Activated CD8-positive, alpha-beta T cell treated with anti-CD3 and anti-CD28 coated beads for 36 hours (primary cell): ENCODE measurements around the gene ZMAT5. TPM values are rescaled to one million over a fixed set of nuclear protein-coding genes. Genes with fewer than 3 reads are reported as not detected.

ENCODE experiments used
- ATAC-seq: fragments of 200-7000 bp; cut with Tn5 transposase; one replicate; pipeline ENCODE4 v1.10.0; 2021; ENCODE audit warnings: mild to moderate bottlenecking, moderate library complexity
- CTCF ChIA-PET: fragments of 350-600 bp; sonication (Branson Sonifier 250); formaldehyde crosslinking; loops from one replicate; lab custom pipeline; 2021; ENCODE audit warnings: antibody characterized with exemption; lab: Charles Lee
- POLR2A ChIA-PET: fragments of 350-600 bp; sonication (Branson Sonifier 250); formaldehyde crosslinking; loops from one replicate; lab custom pipeline; 2021; ENCODE audit warnings: antibody characterized with exemption; lab: Charles Lee
- DNase-seq: peaks from one replicate; pipeline ENCODE4 v3.0.0-alpha.2; 2020
- H3K27ac Mint-ChIP-seq: one replicate; pipeline ENCODE4 v1.8.0; 2021; ENCODE audit warnings: mild to moderate bottlenecking, mixed read lengths
- H3K27me3 Mint-ChIP-seq: one replicate; pipeline ENCODE4 v1.8.0; 2021; ENCODE audit warnings: mixed read lengths
- H3K36me3 Mint-ChIP-seq: one replicate; pipeline ENCODE4 v1.8.0; 2021; ENCODE audit warnings: low read depth, mixed read lengths
- H3K4me1 Mint-ChIP-seq: one replicate; pipeline ENCODE4 v1.8.0; 2021; ENCODE audit warnings: low read depth, mixed read lengths
- H3K4me3 Mint-ChIP-seq: one replicate; pipeline ENCODE4 v1.8.0; 2021; ENCODE audit warnings: mild to moderate bottlenecking, moderate library complexity, mixed read lengths
- H3K9me3 Mint-ChIP-seq: one replicate; pipeline ENCODE4 v1.8.0; 2021; ENCODE audit warnings: mixed read lengths
- intact Hi-C: fragments of 100-400 bp; cut with micrococcal nuclease; formaldehyde crosslinking; loops from one replicate; pipeline ENCODE4 v1.10.0; 2022
- total RNA-seq, 2 experiments: library from RNA; stranded (reverse); gene quantifications; one replicate each; pipeline ENCODE4 v1.2.3, GENCODE V29; 2021
- TF ChIP-seq, protein P1 (sequence below): fragments of 200-600 bp; IDR thresholded peaks from one replicate; pipeline ENCODE4 v1.8.0; 2022; ENCODE audit warnings: antibody characterized with exemption, mild to moderate bottlenecking

Gene ZMAT5
- total RNA-seq, 2 experiments from 2014 or later = 18.5 to 18.7 TPM

DNA sequence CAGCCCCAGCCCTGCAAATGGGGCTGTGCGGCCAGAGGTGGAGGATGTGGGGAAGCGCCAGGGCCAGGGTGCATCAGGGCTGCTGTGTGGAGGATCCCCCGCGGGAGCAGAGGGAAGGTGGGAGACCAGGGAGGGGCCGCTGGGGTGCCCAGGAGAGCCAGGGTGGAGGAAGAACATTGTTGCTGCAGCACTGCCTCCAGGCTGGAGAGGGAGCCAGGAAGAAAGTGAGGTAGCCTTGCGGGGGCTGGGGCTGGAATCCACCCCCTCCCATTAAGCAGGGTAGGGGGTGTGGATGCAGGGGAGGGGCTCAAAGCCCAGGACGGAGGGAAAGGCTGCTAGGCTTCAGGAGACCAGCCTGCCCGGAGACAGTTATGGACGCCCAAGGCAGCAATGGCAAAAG lies 32.0 kb downstream of the ZMAT5 start:
- H3K36me3 Mint-ChIP-seq = no peaks in the 10 kb centered on the region
- TF ChIP-seq, protein P1, sequence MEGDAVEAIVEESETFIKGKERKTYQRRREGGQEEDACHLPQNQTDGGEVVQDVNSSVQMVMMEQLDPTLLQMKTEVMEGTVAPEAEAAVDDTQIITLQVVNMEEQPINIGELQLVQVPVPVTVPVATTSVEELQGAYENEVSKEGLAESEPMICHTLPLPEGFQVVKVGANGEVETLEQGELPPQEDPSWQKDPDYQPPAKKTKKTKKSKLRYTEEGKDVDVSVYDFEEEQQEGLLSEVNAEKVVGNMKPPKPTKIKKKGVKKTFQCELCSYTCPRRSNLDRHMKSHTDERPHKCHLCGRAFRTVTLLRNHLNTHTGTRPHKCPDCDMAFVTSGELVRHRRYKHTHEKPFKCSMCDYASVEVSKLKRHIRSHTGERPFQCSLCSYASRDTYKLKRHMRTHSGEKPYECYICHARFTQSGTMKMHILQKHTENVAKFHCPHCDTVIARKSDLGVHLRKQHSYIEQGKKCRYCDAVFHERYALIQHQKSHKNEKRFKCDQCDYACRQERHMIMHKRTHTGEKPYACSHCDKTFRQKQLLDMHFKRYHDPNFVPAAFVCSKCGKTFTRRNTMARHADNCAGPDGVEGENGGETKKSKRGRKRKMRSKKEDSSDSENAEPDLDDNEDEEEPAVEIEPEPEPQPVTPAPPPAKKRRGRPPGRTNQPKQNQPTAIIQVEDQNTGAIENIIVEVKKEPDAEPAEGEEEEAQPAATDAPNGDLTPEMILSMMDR = no peak
- ChIA-PET POLR2A (no interaction called here), CTCF (no interaction called here)
- H3K9me3 Mint-ChIP-seq = no peaks in the 10 kb centered on the region
- H3K4me1 Mint-ChIP-seq = no peaks in the 10 kb centered on the region
- no peaks in the 10 kb centered on the region for H3K27me3 Mint-ChIP-seq
- no peak for DNase-seq
- H3K4me3 Mint-ChIP-seq = no peak overlapping the region
- intact Hi-C loops = no loop called here
- ATAC-seq = no peak
- H3K27ac Mint-ChIP-seq = no peak overlapping the region

DNA sequence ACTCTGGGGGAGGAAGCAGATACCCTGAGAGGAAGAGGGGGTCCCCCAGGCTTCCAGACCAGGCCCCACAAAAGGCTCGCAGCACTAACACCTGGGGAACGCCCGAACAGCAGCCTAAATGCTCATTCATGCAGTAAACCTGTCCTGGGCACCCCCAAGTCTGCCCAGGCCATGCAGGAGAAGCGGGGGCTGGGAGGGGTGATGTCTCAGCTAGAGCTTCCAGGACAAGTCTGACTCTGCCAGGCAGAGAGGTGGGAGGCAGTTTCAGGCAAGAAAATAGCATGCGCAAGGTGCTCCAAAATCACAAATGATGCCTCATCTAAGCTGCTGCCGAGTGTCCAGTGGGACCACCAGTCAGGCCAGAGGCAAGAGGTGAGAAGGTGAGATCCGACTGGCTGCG lies 32.4 kb downstream of the ZMAT5 start:
- H3K4me3 Mint-ChIP-seq = no peak overlapping the region
- no peaks in the 10 kb centered on the region for H3K9me3 Mint-ChIP-seq
- no peaks in the 10 kb centered on the region for H3K36me3 Mint-ChIP-seq
- no peak overlapping the region for H3K27ac Mint-ChIP-seq
- POLR2A ChIA-PET = no interaction called here
- TF ChIP-seq, protein P1 = no peak
- no peaks in the 10 kb centered on the region for H3K4me1 Mint-ChIP-seq
- CTCF ChIA-PET = no interaction called here
- intact Hi-C loops = no loop called here
- ATAC-seq = no peak
- no peaks in the 10 kb centered on the region for H3K27me3 Mint-ChIP-seq
- no peak for DNase-seq

DNA sequence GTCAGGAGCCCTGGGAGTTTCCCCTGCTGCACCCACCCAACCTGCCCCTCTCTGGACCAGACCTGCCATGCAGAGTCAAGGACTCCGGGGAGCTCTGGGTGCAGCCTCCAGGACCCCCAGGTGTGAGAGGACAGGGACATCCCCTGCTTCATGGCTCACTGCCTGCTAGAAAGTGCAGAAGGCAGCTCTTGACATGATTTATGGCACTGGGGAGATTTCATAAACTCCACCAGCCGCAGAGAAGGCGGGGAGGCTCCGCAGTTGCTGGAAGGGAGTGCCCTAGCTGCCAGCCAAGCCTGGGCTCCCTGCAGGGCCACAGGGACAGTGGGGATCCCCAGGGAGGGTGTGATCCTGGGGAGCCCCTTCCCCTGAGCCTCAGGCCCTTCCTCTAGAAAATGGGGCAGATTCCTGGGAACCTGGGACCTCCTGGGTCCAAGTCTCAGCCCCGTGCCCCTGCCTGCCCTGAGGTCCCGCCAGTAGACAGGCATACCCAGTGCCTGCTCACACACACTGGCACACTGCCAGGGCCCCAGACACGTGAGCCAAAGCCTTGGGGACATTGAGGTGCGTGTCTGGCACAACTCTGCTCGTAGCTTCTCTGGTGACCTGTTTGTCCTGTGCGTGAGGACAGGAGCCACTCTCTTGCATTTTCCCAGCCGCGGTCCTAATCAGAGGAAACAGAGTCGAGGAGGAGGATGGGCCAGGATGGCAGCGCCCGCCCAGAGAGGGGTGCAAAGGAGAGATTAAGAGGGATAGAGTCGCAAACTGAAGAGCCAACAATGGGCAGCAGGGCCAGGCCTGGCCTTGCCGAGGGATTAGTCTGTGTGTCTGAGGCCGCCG lies 33.2 kb downstream of the ZMAT5 start:
- Mint-ChIP-seq H3K9me3 (no peaks in the 10 kb centered on the region), H3K36me3 (no peaks in the 10 kb centered on the region), H3K27ac (no peak overlapping the region), H3K4me1 (no peaks in the 10 kb centered on the region), H3K27me3 (no peaks in the 10 kb centered on the region), H3K4me3 (no peak overlapping the region)
- ChIA-PET CTCF (no interaction called here), POLR2A (no interaction called here)
- DNase-seq (no peak), ATAC-seq (no peak)
- intact Hi-C loops = no loop called here
- TF ChIP-seq, protein P1 = no peak

DNA sequence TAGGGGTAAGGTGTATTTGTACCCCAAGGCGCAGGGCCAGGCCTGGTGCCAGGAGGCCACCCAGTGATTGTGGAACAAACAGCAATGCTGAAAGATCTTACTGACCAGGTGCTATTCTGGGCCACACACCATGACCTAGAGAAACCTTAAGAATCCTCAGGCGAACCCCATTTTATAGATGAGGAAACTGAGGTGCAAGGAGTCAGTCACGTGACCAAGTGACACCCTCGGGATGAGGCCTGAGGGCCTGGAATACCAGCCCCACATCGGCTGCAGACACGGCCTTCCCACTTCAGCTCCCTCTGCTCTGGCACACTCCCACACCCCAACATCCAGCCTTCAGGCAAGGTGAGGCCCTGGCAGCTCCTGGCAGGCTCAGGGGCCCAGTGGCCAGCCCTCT lies 33.9 kb downstream of the ZMAT5 start:
- no peaks in the 10 kb centered on the region for H3K4me1 Mint-ChIP-seq
- TF ChIP-seq, protein P1 = no peak
- H3K9me3 Mint-ChIP-seq = no peaks in the 10 kb centered on the region
- intact Hi-C loops = no loop called here
- DNase-seq (no peak), ATAC-seq (no peak)
- H3K27me3 Mint-ChIP-seq = no peaks in the 10 kb centered on the region
- no peaks in the 10 kb centered on the region for H3K36me3 Mint-ChIP-seq
- H3K27ac Mint-ChIP-seq = no peak overlapping the region
- ChIA-PET CTCF (no interaction called here), POLR2A (interaction anchor here (0.5 kb wide), 1 partner anchor 198 kb away, joined by 3 read pairs; no protein-coding TSS in a partner anchor)
- no peak overlapping the region for H3K4me3 Mint-ChIP-seq

DNA sequence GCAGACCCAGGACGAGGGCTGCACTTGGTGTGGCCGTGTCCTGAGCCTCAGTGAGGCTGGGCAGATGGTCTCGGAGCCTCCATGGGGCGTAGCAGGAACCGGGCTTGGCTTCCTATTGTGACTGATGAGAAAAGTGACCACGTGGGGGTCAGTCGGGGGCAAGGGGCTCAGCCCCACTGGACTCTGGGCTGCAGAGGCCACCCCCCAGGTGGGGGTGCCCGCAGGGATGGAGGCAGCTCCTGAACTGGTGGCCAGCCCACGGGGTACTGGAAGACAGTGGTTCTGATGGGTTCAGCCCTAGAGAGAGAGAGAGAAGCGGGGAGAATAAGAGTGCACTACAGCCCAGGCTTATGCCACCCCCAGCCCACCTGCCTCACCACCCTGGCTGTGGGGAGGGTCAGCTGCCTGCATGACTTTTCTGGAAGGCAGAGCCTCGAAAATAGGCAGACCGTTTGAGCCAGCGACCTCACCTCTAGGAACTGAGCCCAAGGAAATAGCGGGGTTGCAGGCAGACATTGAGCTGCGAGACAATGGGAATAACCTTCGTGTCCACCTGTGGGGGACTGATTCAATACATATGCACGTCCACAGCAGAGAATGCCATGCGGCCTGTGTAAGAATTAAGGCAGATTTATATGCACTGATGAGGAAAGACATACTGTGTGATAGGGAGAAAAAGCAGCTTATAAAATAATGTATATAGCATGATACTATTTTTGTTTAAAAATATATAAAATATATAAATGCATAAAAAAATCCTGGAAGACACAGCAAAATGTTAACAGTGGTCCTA lies 35.6 kb downstream of the ZMAT5 start:
- CTCF ChIA-PET = no interaction called here
- POLR2A ChIA-PET = no interaction called here
- intact Hi-C loops = no loop called here
- Mint-ChIP-seq H3K4me3 (no peak overlapping the region), H3K27me3 (no peaks in the 10 kb centered on the region), H3K27ac (no peak overlapping the region), H3K36me3 (no peaks in the 10 kb centered on the region), H3K9me3 (no peaks in the 10 kb centered on the region), H3K4me1 (no peaks in the 10 kb centered on the region)
- no peak for DNase-seq
- ATAC-seq = no peak
- TF ChIP-seq, protein P1 = no peak
